Calu3 (cell line): ENCODE measurements around the gene PSTPIP1. TPM values are rescaled to one million over a fixed set of nuclear protein-coding genes. Genes with fewer than 3 reads are reported as not detected.

ENCODE experiments used
- BruUV-seq: library from RNA; stranded (reverse); fragments of 400-500 nt; replicated peaks from 2 replicates; lab custom pipeline; 2021; lab: Mats Ljungman, UMichigan
- CTCF ChIA-PET: fragments of 300-600 bp; sonication (Branson Sonifier 250); formaldehyde crosslinking; loops from one replicate; lab custom pipeline; 2022; ENCODE audit warnings: antibody characterized with exemption; lab: Charles Lee
- DNase-seq: peaks from one replicate; pipeline ENCODE4 v3.0.0; 2022
- H3K27ac Mint-ChIP-seq: one replicate; pipeline ENCODE4 v1.8.0; 2022; ENCODE audit warnings: mixed read lengths; ENCODE audit not compliant: unreplicated experiment
- H3K27me3 Mint-ChIP-seq: one replicate; pipeline ENCODE4 v1.8.0; 2022; ENCODE audit warnings: mixed read lengths; ENCODE audit not compliant: unreplicated experiment
- H3K36me3 Mint-ChIP-seq: one replicate; pipeline ENCODE4 v1.8.0; 2022; ENCODE audit warnings: mild to moderate bottlenecking, moderate library complexity, mixed read lengths; ENCODE audit not compliant: insufficient read depth, unreplicated experiment
- H3K4me1 Mint-ChIP-seq: one replicate; pipeline ENCODE4 v1.8.0; 2022; ENCODE audit warnings: mild to moderate bottlenecking, low read depth, mixed read lengths; ENCODE audit not compliant: unreplicated experiment
- H3K4me3 Mint-ChIP-seq: one replicate; pipeline ENCODE4 v1.8.0; 2022; ENCODE audit warnings: mild to moderate bottlenecking, low read depth, moderate library complexity, mixed read lengths; ENCODE audit not compliant: unreplicated experiment
- H3K9me3 Mint-ChIP-seq: one replicate; pipeline ENCODE4 v1.8.0; 2022; ENCODE audit warnings: low read depth, mixed read lengths; ENCODE audit not compliant: unreplicated experiment
- CTCF ChIP-seq: fragments of 200-600 bp; IDR thresholded peaks from one replicate; pipeline ENCODE4 v1.8.0; 2022; ENCODE audit warnings: antibody characterized with exemption; ENCODE audit not compliant: unreplicated experiment
- intact Hi-C: fragments of 100-400 bp; cut with micrococcal nuclease; formaldehyde crosslinking; loops from one replicate; pipeline ENCODE4 v1.10.0; 2022; ENCODE audit not compliant: unreplicated experiment
- total RNA-seq: library from RNA; stranded (reverse); gene quantifications from 2 replicates; pipeline ENCODE4 v1.2.3, GENCODE V29; 2022

The PSTPIP1 gene
- total RNA-seq, 1 experiment from 2014 or later, result not detected

- Mint-ChIP-seq H3K27me3 (no peaks in the 10 kb centered on the region), H3K4me3 (no peak overlapping the region), H3K4me1 (peaks cover 13% of the 10 kb centered on the region), H3K36me3 (peaks cover 36% of the 10 kb centered on the region), H3K9me3 (no peaks in the 10 kb centered on the region), H3K27ac (no peak overlapping the region)
- CTCF ChIA-PET, result no interaction called here
- BruUV-seq, result no TSS peak
- TF ChIP-seq CTCF, result no peak
- no peak for DNase-seq
- intact Hi-C loops, result no loop called here
Observed at GRCh38 chr15:77042245-77042919, 47.5 kb downstream of the PSTPIP1 start.

- intact Hi-C loops, result no loop called here
- Mint-ChIP-seq H3K27ac (no peak overlapping the region), H3K4me1 (peaks cover 11% of the 10 kb centered on the region), H3K27me3 (no peaks in the 10 kb centered on the region), H3K9me3 (no peaks in the 10 kb centered on the region), H3K4me3 (no peak overlapping the region), H3K36me3 (peaks cover 29% of the 10 kb centered on the region)
- no peak for DNase-seq
- CTCF ChIA-PET, result no interaction called here
- TF ChIP-seq CTCF, result no peak
- no TSS peak for BruUV-seq
Observed at GRCh38 chr15:77042955-77043920, 48.3 kb downstream of the PSTPIP1 start.

- Mint-ChIP-seq H3K4me1 (peaks cover 6% of the 10 kb centered on the region), H3K36me3 (peaks cover 37% of the 10 kb centered on the region), H3K4me3 (no peak overlapping the region), H3K27me3 (no peaks in the 10 kb centered on the region), H3K9me3 (no peaks in the 10 kb centered on the region), H3K27ac (no peak overlapping the region)
- CTCF ChIA-PET, result interaction anchor here (0.8 kb wide), 1 partner anchor 37 kb away, joined by 3 read pairs; no protein-coding TSS in a partner anchor
- DNase-seq, result no peak
- intact Hi-C loops, result no loop called here
- no peak for TF ChIP-seq CTCF
- BruUV-seq, result no TSS peak
Observed at GRCh38 chr15:77044228-77045042, 49.5 kb downstream of the PSTPIP1 start.

GRCh38 chr15:77045985-77046384 lies 51.1 kb downstream of the PSTPIP1 start:
- peaks cover 6% of the 10 kb centered on the region for H3K4me1 Mint-ChIP-seq
- DNase-seq, result no peak
- TF ChIP-seq CTCF, result no peak
- no peaks in the 10 kb centered on the region for H3K27me3 Mint-ChIP-seq
- peaks cover 37% of the 10 kb centered on the region for H3K36me3 Mint-ChIP-seq
- H3K4me3 Mint-ChIP-seq, result no peak overlapping the region
- H3K27ac Mint-ChIP-seq, result no peak overlapping the region
- H3K9me3 Mint-ChIP-seq, result no peaks in the 10 kb centered on the region
- no TSS peak for BruUV-seq
- intact Hi-C loops, result no loop called here
- CTCF ChIA-PET, result no interaction called here
